A549 (cell line): Measurements from ENCODE around the gene UBE2E2. TPM values are rescaled to one million over a fixed set of nuclear protein-coding genes. Genes with fewer than 3 reads are reported as not detected.

Source experiments
- ATAC-seq, 2 experiments: fragments of 200-7000 bp in 1 of 2; fragments of >200 bp in 1 of 2; cut with Nextera tagmentation in 1 of 2; cut with Tn5 transposase in 1 of 2; 3 replicates each; pipeline versions ENCODE4 v1.8.0 to v1.9.1; 2018 to 2020; ENCODE audit warnings: mild to moderate bottlenecking in 1 of 2, moderate library complexity in 1 of 2
- CTCF ChIA-PET: fragments of 300-600 bp; sonication (Branson Sonifier 250); formaldehyde crosslinking; extraction: SDS; loops from one replicate; lab custom pipeline; 2021; ENCODE audit warnings: antibody characterized with exemption, inconsistent platforms; lab: Yijun Ruan, JAX
- POLR2A ChIA-PET: fragments of 350-600 bp; formaldehyde crosslinking; extraction: SDS; loops from one replicate; lab custom pipeline; 2021; ENCODE audit warnings: antibody characterized with exemption, inconsistent platforms; lab: Yijun Ruan, JAX
- DNase-seq, 2 experiments: peaks; one replicate each; pipeline versions ENCODE4 v3.0.0 to v3.0.0-alpha.2; 2011 to 2016; ENCODE audit warnings: low read depth in 1 of 2, low spot score in 1 of 2
- FAIRE-seq: peaks from 2 replicates; lab custom pipeline; 2011; peaks lifted over from hg19 to GRCh38; lab: Jason Lieb, UNC
- H3K27ac ChIP-seq, 2 experiments: fragments of >200 bp; sonication (Bioruptor Twin); formaldehyde crosslinking; 3 replicates each; pipeline ENCODE4 v1.5.1; 2016 to 2017
- H3K4me1 ChIP-seq: fragments of >200 bp; sonication (Bioruptor Twin); formaldehyde crosslinking; 3 replicates; pipeline ENCODE4 v1.6.1; 2016
- H3K4me2 ChIP-seq: fragments of >200 bp; sonication (Bioruptor Twin); formaldehyde crosslinking; 3 replicates; pipeline ENCODE4 v1.6.1; 2016
- H3K4me3 ChIP-seq: fragments of >200 bp; sonication (Bioruptor Twin); formaldehyde crosslinking; 3 replicates; pipeline ENCODE4 v1.5.1; 2016
- H3K9me3 ChIP-seq: fragments of >200 bp; sonication (Bioruptor Twin); formaldehyde crosslinking; 3 replicates; pipeline ENCODE4 v1.6.1; 2016
- CBX2 ChIP-seq: fragments of 200-600 bp; sonication (generic); IDR thresholded peaks from 2 replicates; pipeline ENCODE4 v1.6.1; 2016; ENCODE audit warnings: low read depth, mild to moderate bottlenecking, borderline replicate concordance
- CBX8 ChIP-seq: fragments of 200-600 bp; sonication (generic); IDR thresholded peaks from 2 replicates; pipeline ENCODE4 v1.6.1; 2016
- CHD2 ChIP-seq: fragments of 150-350 bp; IDR thresholded peaks from 2 replicates; pipeline ENCODE4 v1.6.1; 2014; ENCODE audit warnings: low read length; ENCODE audit not compliant: partially characterized antibody
- CHD4 ChIP-seq: fragments of 200-600 bp; sonication (generic); IDR thresholded peaks from 2 replicates; pipeline ENCODE4 v1.6.1; 2016; ENCODE audit warnings: antibody characterized with exemption, mild to moderate bottlenecking, borderline replicate concordance
- CTCF ChIP-seq: fragments of >200 bp; sonication (Bioruptor Twin); formaldehyde crosslinking; IDR thresholded peaks from 3 replicates; pipeline ENCODE4 v1.5.1; 2016
- EHF ChIP-seq: fragments of 250-450 bp; sonication (Bioruptor Pico); IDR thresholded peaks from 2 replicates; pipeline ENCODE4 v1.5.0; 2020; ENCODE audit warnings: mild to moderate bottlenecking
- EHMT2 ChIP-seq: fragments of 200-600 bp; sonication (generic); IDR thresholded peaks from 2 replicates; pipeline ENCODE4 v1.6.1; 2016; ENCODE audit warnings: antibody characterized with exemption, low read depth, mild to moderate bottlenecking, moderate library complexity
- ELK1 ChIP-seq: fragments of 150-350 bp; IDR thresholded peaks from 2 replicates; pipeline ENCODE4 v1.6.1; 2014; ENCODE audit warnings: low read depth, mild to moderate bottlenecking, low read length
- EP300 ChIP-seq, 2 experiments: fragments of >200 bp; sonication (Bioruptor Twin); formaldehyde crosslinking; IDR thresholded peaks; 2 replicates in 1 of 2; 3 replicates in 1 of 2; pipeline ENCODE4 v1.6.1; 2016 to 2017
- FOSB ChIP-seq: fragments of 250-450 bp; sonication (Bioruptor Pico); IDR thresholded peaks from 2 replicates; pipeline ENCODE4 v1.5.0; 2020; ENCODE audit warnings: mild to moderate bottlenecking, moderate library complexity
- FOSL2 ChIP-seq, 2 experiments: fragments of 450-650 bp in 1 of 2; fragments of >200 bp in 1 of 2; sonication (Bioruptor Twin) in 1 of 2; formaldehyde crosslinking; IDR thresholded peaks; 2 replicates each; pipeline versions ENCODE4 v1.5.0 to v1.6.1; 2016 to 2020; ENCODE audit warnings: mild to moderate bottlenecking in 1 of 2, moderate library complexity in 1 of 2
- GATA3 ChIP-seq: IDR thresholded peaks from 2 replicates; pipeline ENCODE4 v1.6.1; 2012; ENCODE audit warnings: borderline replicate concordance
- HDAC2 ChIP-seq: fragments of 200-600 bp; sonication (generic); IDR thresholded peaks from 2 replicates; pipeline ENCODE4 v1.6.1; 2016
- HMGXB4 ChIP-seq: fragments of 250-450 bp; sonication (Bioruptor Pico); IDR thresholded peaks from 2 replicates; pipeline ENCODE4 v1.5.0; 2021; ENCODE audit warnings: mild to moderate bottlenecking, moderate library complexity, borderline replicate concordance
- JUN ChIP-seq, 2 experiments: fragments of >200 bp; sonication (Bioruptor Twin); formaldehyde crosslinking; IDR thresholded peaks; 2 replicates in 1 of 2; 3 replicates in 1 of 2; pipeline ENCODE4 v1.6.1; 2016 to 2017
- KDM1A ChIP-seq: fragments of 200-600 bp; sonication (generic); IDR thresholded peaks from 2 replicates; pipeline ENCODE4 v1.6.1; 2016; ENCODE audit warnings: low read depth, mild to moderate bottlenecking
- MAFK ChIP-seq: fragments of 450-650 bp; IDR thresholded peaks from 2 replicates; pipeline ENCODE4 v1.6.1; 2014; ENCODE audit not compliant: partially characterized antibody
- MAX ChIP-seq: IDR thresholded peaks from 2 replicates; pipeline ENCODE4 v1.6.1; 2012
- MYC ChIP-seq: IDR thresholded peaks from 2 replicates; pipeline ENCODE4 v1.6.1; 2012; ENCODE audit warnings: mild to moderate bottlenecking, inconsistent platforms, low read length, improper control_type of control experiment, borderline replicate concordance
- NFE2L2 ChIP-seq: fragments of 150-350 bp; conservative IDR thresholded peaks from 2 replicates; pipeline ENCODE4 v1.6.1; 2014; ENCODE audit warnings: low read length
- PBX3 ChIP-seq: IDR thresholded peaks from 2 replicates; pipeline ENCODE4 v1.6.1; 2012
- POLR2A ChIP-seq: IDR thresholded peaks from 2 replicates; pipeline ENCODE4 v1.6.1; 2012; ENCODE audit warnings: mild to moderate bottlenecking, low read length
- POLR2AphosphoS2 ChIP-seq: conservative IDR thresholded peaks from 2 replicates; pipeline ENCODE4 v1.6.1; 2012; ENCODE audit warnings: low read length, improper control_type of control experiment, inconsistent platforms
- RARB ChIP-seq: fragments of 250-450 bp; sonication (Bioruptor Pico); IDR thresholded peaks from 2 replicates; pipeline ENCODE4 v1.8.0; 2021; ENCODE audit warnings: mild to moderate bottlenecking, moderate library complexity
- RFX5 ChIP-seq: fragments of 450-650 bp; IDR thresholded peaks from 2 replicates; pipeline ENCODE4 v1.7.1; 2014; ENCODE audit warnings: antibody characterized with exemption, mild to moderate bottlenecking, moderate library complexity
- RNF2 ChIP-seq: fragments of 200-600 bp; sonication (generic); IDR thresholded peaks from 2 replicates; pipeline ENCODE4 v1.6.1; 2016; ENCODE audit warnings: low read depth, mild to moderate bottlenecking, antibody characterized with exemption, moderate library complexity, borderline replicate concordance
- SREBF2 ChIP-seq: fragments of 450-650 bp; IDR thresholded peaks from 2 replicates; pipeline ENCODE4 v1.6.1; 2014; ENCODE audit warnings: mild to moderate bottlenecking, moderate library complexity
- USF2 ChIP-seq: fragments of 450-650 bp; IDR thresholded peaks from 2 replicates; pipeline ENCODE4 v1.6.1; 2014; ENCODE audit warnings: antibody characterized with exemption
- ZFP36 ChIP-seq: fragments of 450-650 bp; IDR thresholded peaks from 2 replicates; pipeline ENCODE4 v1.6.1; 2014; ENCODE audit warnings: borderline replicate concordance; ENCODE audit not compliant: partially characterized antibody
- WGBS: methylation state at CpG from one replicate; pipeline ENCODE4 v1.1.6; 2017; ENCODE audit errors: missing lambda C conversion rate; 5-methylcytosine and 5-hydroxymethylcytosine counted together
- polyA plus RNA-seq, 4 experiments: library from polyadenylated mRNA; depleted of rRNA in 3 of 4; stranded (reverse); fragments of >200 nt; fragmentation: RNase III in 1 of 4; extraction: RNeasy Plus Mini Kit Qiagen cat#74134 plus additional on column Dnase treatment in 1 of 4; gene quantifications; 2 replicates in 3 of 4; 3 replicates in 1 of 4; pipeline ENCODE4 v1.2.3, GENCODE V29; 2011 to 2017

UBE2E2 gene
- polyA plus RNA-seq, 2 of the 4 experiments (the other 2 are of a cell fraction), result 28.3 to 56.1 TPM

- no peak for TF ChIP-seq HMGXB4 (CRISPR knock-in tag)
- TF ChIP-seq CBX2, result no peak
- TF ChIP-seq EP300 (IDR thresholded peaks at IDR 0.05), result no peak
- TF ChIP-seq EHMT2, result no peak
- TF ChIP-seq GATA3, result no peak
- TF ChIP-seq ZFP36, result no peak
- TF ChIP-seq MAFK, result no peak
- no peak for TF ChIP-seq CTCF
Measured at GRCh38 chr3:23484386-23484785, 281.3 kb downstream of the UBE2E2 start (continued).

- H3K27ac ChIP-seq, result no peak overlapping the region
- WGBS, result 95% methylated on average over 5 of the region's 6 CpGs
- no peak overlapping the region for H3K4me3 ChIP-seq
- DNase-seq, result no peak
- no peak for ATAC-seq
- CTCF ChIA-PET, result no interaction called here
- no peak for FAIRE-seq
- no peaks in the 10 kb centered on the region for H3K9me3 ChIP-seq
- peaks cover 16% of the 10 kb centered on the region for H3K4me1 ChIP-seq
- no peak overlapping the region for H3K4me2 ChIP-seq
- TF ChIP-seq ZFP36 (no peak), JUN (IDR thresholded peaks at IDR 0.05) (no peak), PBX3 (no peak), KDM1A (no peak), MAX (no peak), MYC (no peak), RNF2 (no peak), CBX8 (no peak), SREBF2 (no peak), CHD4 (no peak), FOSL2 (IDR thresholded peaks at IDR 0.05) (no peak), FOSL2 (CRISPR knock-in tag; IDR thresholded peaks at IDR 0.05) (no peak)
- TF ChIP-seq, all 56 proteins: peak for 0
- POLR2A ChIA-PET, result no interaction called here
Measured at GRCh38 chr3:23485922-23486321, 282.8 kb downstream of the UBE2E2 start.

- no peak for DNase-seq
- ChIA-PET CTCF (no interaction called here), POLR2A (no interaction called here)
- no peak overlapping the region for H3K27ac ChIP-seq
- no peak overlapping the region for H3K4me3 ChIP-seq
- TF ChIP-seq CHD2, result no peak
- no peak for TF ChIP-seq NFE2L2
- TF ChIP-seq RFX5, result no peak
- no peak for TF ChIP-seq HDAC2
- no peak for TF ChIP-seq EHF (CRISPR knock-in tag)
- TF ChIP-seq USF2, result no peak
- TF ChIP-seq JUN (IDR thresholded peaks at IDR 0.05), result no peak
- TF ChIP-seq FOSB (CRISPR knock-in tag), result no peak
- no peak for TF ChIP-seq RARB (CRISPR knock-in tag)
- no peak for TF ChIP-seq ELK1
- TF ChIP-seq GATA3, result no peak
- no peak for TF ChIP-seq MAFK
- TF ChIP-seq MYC, result no peak
- TF ChIP-seq POLR2AphosphoS2, result no peak
- no peak for TF ChIP-seq SREBF2
- TF ChIP-seq POLR2A, result no peak
- FAIRE-seq, result no peak
- H3K9me3 ChIP-seq, result no peaks in the 10 kb centered on the region
- no peak for ATAC-seq
- H3K4me1 ChIP-seq, result peaks cover 20% of the 10 kb centered on the region
- 97% methylated on average over 4 of the region's 9 CpGs for WGBS
- no peak overlapping the region for H3K4me2 ChIP-seq
Measured at GRCh38 chr3:23487015-23487414, 283.9 kb downstream of the UBE2E2 start.
